ENCODE measurements around the gene TBC1D22A.

GRCh38 chr22:47157093-47157420 lies 394.6 kb downstream of the TBC1D22A start:
- no peak for TF ChIP-seq CTCF (IDR thresholded peaks at IDR 0.05)
- TF ChIP-seq POLR2AphosphoS5 (IDR thresholded peaks at IDR 0.05), result no peak
- no peak for TF ChIP-seq POLR2A (IDR thresholded peaks at IDR 0.05)
